Hepatocyte (in vitro differentiated cells): ENCODE data around the gene EME2.

Experiments
- EZH2 ChIP-seq: fragments of 200-600 bp; sonication (generic); IDR thresholded peaks from 2 replicates; pipeline ENCODE4 v1.6.1; 2016; ENCODE audit warnings: antibody characterized with exemption, mild to moderate bottlenecking, borderline replicate concordance
- EZH2phosphoT487 ChIP-seq: fragments of 200-600 bp; sonication (generic); IDR thresholded peaks from one replicate; pipeline ENCODE4 v1.6.1; 2018; ENCODE audit warnings: antibody characterized with exemption, mild to moderate bottlenecking, low read depth, moderate library complexity; ENCODE audit not compliant: unreplicated experiment, severe bottlenecking
- TF ChIP-seq, protein P1 (sequence below): fragments of 200-600 bp; sonication (generic); IDR thresholded peaks from 2 replicates; pipeline ENCODE4 v1.5.1; 2016; ENCODE audit warnings: antibody characterized with exemption, mild to moderate bottlenecking; ENCODE audit not compliant: poor library complexity

DNA sequence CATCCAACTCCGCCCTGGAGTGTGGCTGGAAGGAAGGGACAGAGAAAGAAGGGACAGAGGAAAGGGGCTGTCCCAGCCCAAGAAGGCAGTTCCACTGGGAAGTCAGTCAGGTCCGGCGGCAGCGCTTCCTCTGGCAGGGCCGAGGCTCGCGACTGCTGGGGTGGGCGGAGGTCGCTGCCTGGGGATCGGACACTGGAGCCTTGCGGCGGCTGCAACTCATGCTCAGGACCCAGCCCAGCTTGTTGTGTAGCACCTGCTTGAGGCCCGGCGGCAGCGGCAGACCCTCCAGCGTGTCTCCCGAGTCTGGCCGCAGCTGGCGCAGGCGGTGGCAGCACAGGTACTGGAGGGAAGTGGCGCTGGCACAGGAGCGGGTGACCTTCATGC is 4.4 kb downstream of the EME2 start:
- TF ChIP-seq, protein P1, sequence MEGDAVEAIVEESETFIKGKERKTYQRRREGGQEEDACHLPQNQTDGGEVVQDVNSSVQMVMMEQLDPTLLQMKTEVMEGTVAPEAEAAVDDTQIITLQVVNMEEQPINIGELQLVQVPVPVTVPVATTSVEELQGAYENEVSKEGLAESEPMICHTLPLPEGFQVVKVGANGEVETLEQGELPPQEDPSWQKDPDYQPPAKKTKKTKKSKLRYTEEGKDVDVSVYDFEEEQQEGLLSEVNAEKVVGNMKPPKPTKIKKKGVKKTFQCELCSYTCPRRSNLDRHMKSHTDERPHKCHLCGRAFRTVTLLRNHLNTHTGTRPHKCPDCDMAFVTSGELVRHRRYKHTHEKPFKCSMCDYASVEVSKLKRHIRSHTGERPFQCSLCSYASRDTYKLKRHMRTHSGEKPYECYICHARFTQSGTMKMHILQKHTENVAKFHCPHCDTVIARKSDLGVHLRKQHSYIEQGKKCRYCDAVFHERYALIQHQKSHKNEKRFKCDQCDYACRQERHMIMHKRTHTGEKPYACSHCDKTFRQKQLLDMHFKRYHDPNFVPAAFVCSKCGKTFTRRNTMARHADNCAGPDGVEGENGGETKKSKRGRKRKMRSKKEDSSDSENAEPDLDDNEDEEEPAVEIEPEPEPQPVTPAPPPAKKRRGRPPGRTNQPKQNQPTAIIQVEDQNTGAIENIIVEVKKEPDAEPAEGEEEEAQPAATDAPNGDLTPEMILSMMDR, result no peak
- no peak for TF ChIP-seq EZH2
- TF ChIP-seq EZH2phosphoT487, result no peak
